ENCODE measurements around the gene GSTM2. TPM values are rescaled to one million over a fixed set of nuclear protein-coding genes. Genes with fewer than 3 reads are reported as not detected.

Gene GSTM2
- total and polyA plus RNA-seq, 2 of the 4 experiments (the other 2 are of a cell fraction), result 10.2 to 85.5 TPM

DNA sequence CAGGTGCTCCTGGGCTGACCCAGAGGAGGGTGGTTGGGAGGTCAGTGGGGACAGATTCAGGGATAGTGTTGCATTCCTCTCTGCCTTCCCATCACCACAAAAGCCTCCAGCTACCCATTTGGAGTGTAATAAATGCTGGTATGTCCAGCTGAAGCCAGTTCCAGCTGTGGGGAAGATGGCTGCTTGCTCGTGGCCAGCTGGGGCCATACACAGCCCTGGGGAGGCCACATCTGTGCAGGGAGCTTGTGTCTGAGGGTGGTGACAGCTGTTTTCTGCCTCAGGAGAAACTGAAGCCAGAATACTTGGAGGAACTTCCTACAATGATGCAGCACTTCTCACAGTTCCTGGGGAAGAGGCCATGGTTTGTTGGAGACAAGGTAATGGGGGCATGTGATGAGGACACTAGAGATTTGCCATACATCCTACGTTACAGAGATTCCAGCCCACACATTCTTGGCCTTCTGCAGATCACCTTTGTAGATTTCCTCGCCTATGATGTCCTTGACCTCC lies 9.3 kb upstream of the GSTM2 start:
- peaks cover 0 to 10% of the 10 kb centered on the region in 2 experiments; a peak in 3 of 4 replicates for H3K79me1 ChIP-seq (ENCODE audit: low read depth in 1 of 2, low read length in 2 of 2)
- in situ Hi-C loops (cut with MboI; ENCODE audit: low sequenced_read_pairs), result no loop called here
- no peak overlapping the region for H3K56ac ChIP-seq (ENCODE audit: extremely low read depth, insufficient read depth, low read length)
- BruUV-seq (replicated peaks), result no TSS peak
- no peaks in the 10 kb centered on the region for H4K20me1 ChIP-seq (ENCODE audit: insufficient read depth, low read length)
- H3K4me2 ChIP-seq (ENCODE audit: low read depth, low read length), result no peak overlapping the region
- dilution Hi-C loops (cut with HindIII; ENCODE audit: low sequenced_read_pairs, unreplicated experiment), result no loop called here
- no peak overlapping the region for H2AK9ac ChIP-seq (replicated peaks; ENCODE audit: low read depth, low read length, poor library complexity)
- no peak overlapping the region for H2BK5ac ChIP-seq (ENCODE audit: low read depth, low read length, poor library complexity, severe bottlenecking)
- H3K9me3 ChIP-seq (ENCODE audit: control insufficient read depth, insufficient read depth, low read length), result no peaks in the 10 kb centered on the region
- no peak overlapping the region for H2AFZ ChIP-seq (replicated peaks; ENCODE audit: low read length, poor library complexity)
- H3K27me3 ChIP-seq (ENCODE audit: control insufficient read depth, insufficient read depth, low read length), result no peaks in the 10 kb centered on the region
- WGBS, 2 experiments (ENCODE audit: extremely low coverage in 2 of 2, insufficient read length in 1 of 2), result no CpG with 5 or more reads among the region's 3 CpGs
- H4K91ac ChIP-seq (ENCODE audit: insufficient read depth, low read depth, low read length), result no peak overlapping the region
- H4K5ac ChIP-seq (ENCODE audit: low read depth, low read length), result no peak overlapping the region
- peaks cover 11% of the 10 kb centered on the region for H3K9me1 ChIP-seq (ENCODE audit: insufficient read depth, low read length)
- H3K23ac ChIP-seq (ENCODE audit: low read depth, low read length), result no peak overlapping the region
- H3K36me3 ChIP-seq (ENCODE audit: control insufficient read depth, insufficient read depth, low read length), result peaks cover 16% of the 10 kb centered on the region; the same call in 1 of the 2 replicates
- H3K18ac ChIP-seq (ENCODE audit: low read depth, low read length), result no peak overlapping the region
- no peak overlapping the region for H3K14ac ChIP-seq (replicated peaks; ENCODE audit: low read depth, low read length)
- H4K8ac ChIP-seq (ENCODE audit: low read depth in 2 of 2, low read length in 2 of 2), result no peak overlapping the region
- peaks cover 1% of the 10 kb centered on the region for H3K4me1 ChIP-seq (ENCODE audit: control insufficient read depth, insufficient read depth, low read length)
- TF ChIP-seq CHD1 (IDR thresholded peaks at IDR 0.05; ENCODE audit: low read depth, low read length) (no peak), ELK1 (IDR thresholded peaks at IDR 0.05; ENCODE audit: borderline replicate concordance, low read depth, low read length) (no peak), SMC3 (IDR thresholded peaks at IDR 0.05; ENCODE audit: low read depth, low read length) (no peak), POLR2A (IDR thresholded peaks at IDR 0.05; ENCODE audit: low read depth, low read length) (no peak), MXI1 (IDR thresholded peaks at IDR 0.05; ENCODE audit: borderline replicate concordance, low read depth, low read length) (no peak)
- H3K9ac ChIP-seq (ENCODE audit: low read depth, low read length), result no peak overlapping the region
- no peak overlapping the region for H3K27ac ChIP-seq (ENCODE audit: insufficient read depth, low read length)
- H2BK120ac ChIP-seq (ENCODE audit: low read depth, low read length), result no peak overlapping the region
- H3K4me3 ChIP-seq (ENCODE audit: insufficient read depth, low read depth, low read length), result no peak overlapping the region
- no peak overlapping the region for H3K4ac ChIP-seq (ENCODE audit: low read depth, low read length)
- ChIA-PET POLR2A (ENCODE audit: unreplicated experiment) (no interaction called here), CTCF (no interaction called here)
- H2AK5ac ChIP-seq (ENCODE audit: low read depth, low read length), result no peak overlapping the region
- intact Hi-C loops (cut with micrococcal nuclease), result no loop called here
- no peak overlapping the region for H2BK20ac ChIP-seq (ENCODE audit: low read depth, low read length)
- H2BK15ac ChIP-seq (ENCODE audit: low read depth, low read length), result no peak overlapping the region
- ATAC-seq (ENCODE audit: low read depth), result no peak
- no peak for DNase-seq
